ENCODE results near the gene MASP1.

Gene MASP1

GRCh38 chr3:187319699-187320302, 28.3 kb upstream of the MASP1 start:
- Histone ChIP-seq H3K27ac (no peak overlapping the region), H3K36me3 (no peaks in the 10 kb centered on the region), H3K9ac (0 out of 22 replicates have a peak overlapping the region, but pooled peaks of 1 of the 11 experiments have one; percentile 31), H3K4me3 (no peak overlapping the region; a peak in 1 of 20 replicates), H3K4me1 (peaks cover 6 to 18% (median 14%) of the 10 kb centered on the region in 10 experiments; a peak in 19 of 20 replicates), H3K27me3 (no peaks in the 10 kb centered on the region), H4K20me1 (no peaks in the 10 kb centered on the region; a peak in 1 of 22 replicates), H3K9me3 (replicated peaks in 1 of 11) (no peaks in the 10 kb centered on the region), H3K4me2 (peak overlapping the region in 10 of 11 experiments; percentile 72 to 94 (median 82); a peak in 17 of 22 replicates)
- no peak for TF ChIP-seq Cebpa-rat (IDR thresholded peaks at IDR 0.05)

GRCh38 chr3:187318819-187319616, 27.5 kb upstream of the MASP1 start:
- Histone ChIP-seq H3K9me3 (replicated peaks in 1 of 11) (no peaks in the 10 kb centered on the region), H4K20me1 (no peaks in the 10 kb centered on the region; a peak in 1 of 22 replicates), H3K27me3 (no peaks in the 10 kb centered on the region), H3K27ac (no peak overlapping the region), H3K4me1 (peaks cover 6 to 17% (median 14%) of the 10 kb centered on the region in 10 experiments; a peak in 19 of 20 replicates), H3K36me3 (no peaks in the 10 kb centered on the region), H3K9ac (peak overlapping the region in 10 of 11 experiments; percentile 9 to 44 (median 26); a peak in 9 of 22 replicates), H3K4me3 (peak overlapping the region in 8 of 10 experiments; percentile 16 to 51 (median 30); a peak in 14 of 20 replicates), H3K4me2 (peak overlapping the region; percentile 63 to 94 (median 81))
- no peak for TF ChIP-seq Cebpa-rat (IDR thresholded peaks at IDR 0.05)

- Histone ChIP-seq H3K4me3 (no peak overlapping the region), H3K36me3 (no peaks in the 10 kb centered on the region), H4K20me1 (no peaks in the 10 kb centered on the region), H3K4me2 (no peak overlapping the region), H3K9me3 (replicated peaks in 1 of 11) (no peaks in the 10 kb centered on the region), H3K4me1 (peaks cover 6 to 12% (median 7%) of the 10 kb centered on the region in 10 experiments; a peak in 18 of 20 replicates), H3K27me3 (no peaks in the 10 kb centered on the region), H3K9ac (no peak overlapping the region), H3K27ac (no peak overlapping the region)
- no peak for TF ChIP-seq Cebpa-rat (IDR thresholded peaks at IDR 0.05)
Observed at GRCh38 chr3:187315872-187316271, 24.3 kb upstream of the MASP1 start.

GRCh38 chr3:187314176-187314575, 22.6 kb upstream of the MASP1 start:
- Histone ChIP-seq H3K36me3 (no peaks in the 10 kb centered on the region), H3K27me3 (no peaks in the 10 kb centered on the region), H3K4me1 (peaks cover 2 to 6% (median 3%) of the 10 kb centered on the region in 10 experiments; a peak in 18 of 20 replicates), H4K20me1 (no peaks in the 10 kb centered on the region), H3K9ac (no peak overlapping the region), H3K27ac (no peak overlapping the region), H3K4me3 (no peak overlapping the region), H3K4me2 (no peak overlapping the region), H3K9me3 (replicated peaks in 1 of 11) (no peaks in the 10 kb centered on the region)
- no peak for TF ChIP-seq Cebpa-rat (IDR thresholded peaks at IDR 0.05)

GRCh38 chr3:187310954-187311470, 19.5 kb upstream of the MASP1 start:
- Histone ChIP-seq H3K27ac (no peak overlapping the region), H3K27me3 (no peaks in the 10 kb centered on the region)

DNA sequence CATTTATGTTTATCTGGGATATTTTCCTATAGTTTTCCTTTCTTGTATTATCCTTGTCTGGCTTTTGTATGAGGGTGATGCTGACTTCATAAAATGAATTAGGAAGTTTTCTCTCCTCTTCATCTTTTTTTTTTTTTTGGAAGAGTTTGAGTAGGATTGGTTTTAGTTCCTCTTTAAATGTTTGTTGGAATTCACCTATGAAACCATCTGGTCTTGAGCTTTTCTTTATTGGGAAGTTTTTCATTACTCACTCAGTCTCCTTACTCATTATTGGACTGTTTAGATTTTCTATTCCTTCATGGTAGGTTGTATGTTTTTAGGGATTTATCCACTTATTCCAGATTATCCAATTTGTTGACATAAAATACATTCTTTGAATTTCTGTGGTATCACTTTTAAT, 18.7 kb upstream of the MASP1 start:
- H3K9me3 ChIP-seq (replicated peaks in 1 of 11), result no peaks in the 10 kb centered on the region
- peaks cover 0 to 4% (median 0%) of the 10 kb centered on the region in 10 experiments; a peak in 5 of 20 replicates for H3K4me1 ChIP-seq
- H3K27me3 ChIP-seq, result no peaks in the 10 kb centered on the region
- no peak overlapping the region for H3K9ac ChIP-seq
- no peak for TF ChIP-seq Cebpa-rat (IDR thresholded peaks at IDR 0.05)
- no peak overlapping the region for H3K27ac ChIP-seq
- H3K4me2 ChIP-seq, result no peak overlapping the region
- no peaks in the 10 kb centered on the region for H4K20me1 ChIP-seq
- H3K36me3 ChIP-seq, result no peaks in the 10 kb centered on the region
- H3K4me3 ChIP-seq, result no peak overlapping the region

More at GRCh38 chr3:187310954-187311470, 19.5 kb upstream of the MASP1 start:
- H3K4me1 ChIP-seq, result no peaks in the 10 kb centered on the region
- no peak for TF ChIP-seq Cebpa-rat (IDR thresholded peaks at IDR 0.05)
- H3K4me3 ChIP-seq, result no peak overlapping the region
- no peak overlapping the region for H3K9ac ChIP-seq
- no peak overlapping the region for H3K4me2 ChIP-seq
- H4K20me1 ChIP-seq, result no peaks in the 10 kb centered on the region
- no peaks in the 10 kb centered on the region for H3K9me3 ChIP-seq (replicated peaks in 1 of 11)
- H3K36me3 ChIP-seq, result no peaks in the 10 kb centered on the region

DNA sequence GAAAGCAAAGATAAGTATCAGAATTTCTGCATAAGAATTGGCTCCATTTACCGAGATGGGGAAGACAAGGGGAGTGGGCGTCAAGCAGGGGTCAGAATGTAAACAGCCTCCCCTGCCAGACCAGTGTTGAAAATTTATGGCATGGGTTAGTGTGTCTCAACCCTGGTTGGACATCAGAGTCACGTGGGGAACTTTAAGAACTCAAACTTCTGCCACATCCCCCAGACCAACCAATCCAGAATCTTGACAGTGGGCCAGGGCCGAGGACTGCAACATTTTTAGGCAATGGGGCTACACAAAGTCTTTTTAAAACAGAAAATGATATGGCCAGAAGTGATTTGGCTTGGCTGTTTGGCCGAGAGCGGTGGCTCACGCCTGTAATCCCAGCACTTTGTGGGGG, 14.3 kb upstream of the MASP1 start:
- peaks cover 0 to 7% (median 0%) of the 10 kb centered on the region in 10 experiments; a peak in 5 of 20 replicates for H3K4me1 ChIP-seq
- no peaks in the 10 kb centered on the region for H3K36me3 ChIP-seq
- no peak overlapping the region for H3K27ac ChIP-seq
- H3K9ac ChIP-seq, result no peak overlapping the region
- no peak overlapping the region for H3K4me3 ChIP-seq
- no peak for TF ChIP-seq Cebpa-rat (IDR thresholded peaks at IDR 0.05)
- no peak overlapping the region for H3K4me2 ChIP-seq
- H3K27me3 ChIP-seq, result no peaks in the 10 kb centered on the region
- peaks cover 0 to 10% (median 0%) of the 10 kb centered on the region in 11 experiments; a peak in 2 of 22 replicates for H3K9me3 ChIP-seq (replicated peaks in 1 of 11)
- no peaks in the 10 kb centered on the region for H4K20me1 ChIP-seq

GRCh38 chr3:187299611-187300010, 8.1 kb upstream of the MASP1 start:
- Histone ChIP-seq H4K20me1 (no peaks in the 10 kb centered on the region), H3K4me1 (no peaks in the 10 kb centered on the region), H3K36me3 (no peaks in the 10 kb centered on the region), H3K4me2 (no peak overlapping the region), H3K27me3 (no peaks in the 10 kb centered on the region), H3K27ac (no peak overlapping the region), H3K9ac (no peak overlapping the region), H3K9me3 (replicated peaks in 1 of 11) (peaks cover 0 to 10% (median 0%) of the 10 kb centered on the region in 11 experiments; a peak in 3 of 22 replicates), H3K4me3 (no peak overlapping the region)
- no peak for TF ChIP-seq Cebpa-rat (IDR thresholded peaks at IDR 0.05)

DNA sequence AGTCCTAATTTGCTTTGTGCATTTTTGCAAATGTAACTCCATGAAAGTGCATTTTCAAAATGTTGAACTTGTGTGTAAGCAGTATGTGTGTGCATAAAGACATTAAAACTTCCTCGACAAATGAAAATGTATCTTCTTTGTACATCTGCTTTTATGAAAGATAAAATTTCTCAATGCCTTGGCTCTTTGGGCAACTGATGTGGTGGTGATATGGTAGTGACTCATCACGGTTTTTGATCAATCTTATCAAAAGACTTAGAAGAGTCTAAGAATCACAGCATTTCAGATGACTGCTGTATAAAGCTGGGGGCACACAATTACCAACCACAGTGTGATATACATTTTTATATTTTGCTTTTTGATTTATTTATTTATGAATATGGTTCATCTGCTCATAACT, 5.4 kb upstream of the MASP1 start:
- TF ChIP-seq Cebpa-rat (IDR thresholded peaks at IDR 0.05), result no peak
- Histone ChIP-seq H3K4me1 (no peaks in the 10 kb centered on the region), H3K36me3 (no peaks in the 10 kb centered on the region), H3K4me3 (no peak overlapping the region), H3K9ac (no peak overlapping the region), H4K20me1 (no peaks in the 10 kb centered on the region), H3K27ac (no peak overlapping the region), H3K4me2 (no peak overlapping the region), H3K9me3 (replicated peaks in 1 of 11) (peaks cover 0 to 6% (median 0%) of the 10 kb centered on the region in 11 experiments; a peak in 2 of 22 replicates), H3K27me3 (no peaks in the 10 kb centered on the region)

All from BLaER1 treated with 17β-estradiol and CSF1 and Interleukin-3, amounts not matched to agents 10 nM and 100 nM (cell line).